Esophagus mucosa (tissue), 1 donor: ENCODE results near the gene GNL1. TPM values are rescaled to one million over a fixed set of nuclear protein-coding genes. Genes with fewer than 3 reads are reported as not detected.
A peak's percentile ranks its signal among the peaks of the same experiment; 100 is the strongest.

Experiments
- ATAC-seq: fragments of 200-7000 bp; cut with Tn5 transposase; one replicate; pipeline ENCODE4 v1.9.1; 2020
- total RNA-seq: library from RNA; stranded (reverse); gene quantifications from one replicate; pipeline ENCODE4 v1.2.4, GENCODE V29; 2023
- donor health status: DM: yes; HTN: yes; CAD: no.

Gene GNL1
- total RNA-seq, 1 donor from 2014 or later, result 32.5 TPM

GRCh38 chr6:30570263-30570662 lies 14.0 kb upstream of the GNL1 start:
- no peak for ATAC-seq

- no peak for ATAC-seq
These were observed 12.0 kb upstream of the GNL1 start for GRCh38 chr6:30568245-30568644.

- no peak for ATAC-seq
These were observed 9.5 kb upstream of the GNL1 start for GRCh38 chr6:30565772-30566171.

GRCh38 chr6:30564114-30564513 lies 7.8 kb upstream of the GNL1 start:
- ATAC-seq, result no peak

- ATAC-seq, result no peak
These were observed 6.5 kb upstream of the GNL1 start for GRCh38 chr6:30562470-30563425.

GRCh38 chr6:30560930-30561329 lies 4.6 kb upstream of the GNL1 start:
- no peak for ATAC-seq

GRCh38 chr6:30557683-30557981 lies 1.3 kb upstream of the GNL1 start:
- no peak for ATAC-seq

- ATAC-seq, result peak; percentile 78
These were observed 805 bp upstream of the GNL1 start, which contains the start of gene PRR3 for GRCh38 chr6:30556906-30557682. Gene PRR3, plus strand, starts transcription at chr6:30557295. Its CDS starts 50 bp downstream, at chr6:30557345.

GRCh38 chr6:30555816-30556065 lies 548 bp downstream of the GNL1 start:
- no peak for ATAC-seq

GRCh38 chr6:30554962-30555815 lies 1.1 kb downstream of the GNL1 start:
- no peak for ATAC-seq

GRCh38 chr6:30554404-30554803 lies 1.9 kb downstream of the GNL1 start:
- ATAC-seq, result no peak

GRCh38 chr6:30548375-30548774 lies 7.9 kb downstream of the GNL1 start:
- no peak for ATAC-seq

GRCh38 chr6:30547454-30547853 lies 8.8 kb downstream of the GNL1 start:
- no peak for ATAC-seq

GRCh38 chr6:30544666-30545272 lies 11.5 kb downstream of the GNL1 start:
- ATAC-seq, result peak; percentile 64

- ATAC-seq, result no peak
These were observed 12.5 kb downstream of the GNL1 start for GRCh38 chr6:30543821-30544220.

- no peak for ATAC-seq
These were observed 13.4 kb downstream of the GNL1 start for GRCh38 chr6:30542915-30543314.

- peak; percentile 48 for ATAC-seq
These were observed 13.9 kb downstream of the GNL1 start for GRCh38 chr6:30542404-30542725.

- peak; percentile 75 for ATAC-seq
These were observed 14.5 kb downstream of the GNL1 start for GRCh38 chr6:30541515-30542403.

- no peak for ATAC-seq
These were observed 18.4 kb downstream of the GNL1 start for GRCh38 chr6:30537931-30538330.

GRCh38 chr6:30533460-30534294 lies 22.6 kb downstream of the GNL1 start:
- no peak for ATAC-seq

- ATAC-seq, result no peak
These were observed 26.3 kb downstream of the GNL1 start for GRCh38 chr6:30530014-30530413.
